Measurements from ENCODE around the gene TTBK1. TPM values are rescaled to one million over a fixed set of nuclear protein-coding genes. Genes with fewer than 3 reads are reported as not detected.
"Not testable (repeated sequence)": the region's sequence is repeated elsewhere in the genome, so short reads cannot be mapped to it uniquely, and the experiment has no call there.

TTBK1 gene
- total RNA-seq, 1 experiment from 2014 or later, result under 0.01 TPM

- no peak for DNase-seq (ENCODE audit: low read depth)
These were observed 44.7 kb downstream of the TTBK1 start for GRCh38 chr6:43287717-43288679.

DNA sequence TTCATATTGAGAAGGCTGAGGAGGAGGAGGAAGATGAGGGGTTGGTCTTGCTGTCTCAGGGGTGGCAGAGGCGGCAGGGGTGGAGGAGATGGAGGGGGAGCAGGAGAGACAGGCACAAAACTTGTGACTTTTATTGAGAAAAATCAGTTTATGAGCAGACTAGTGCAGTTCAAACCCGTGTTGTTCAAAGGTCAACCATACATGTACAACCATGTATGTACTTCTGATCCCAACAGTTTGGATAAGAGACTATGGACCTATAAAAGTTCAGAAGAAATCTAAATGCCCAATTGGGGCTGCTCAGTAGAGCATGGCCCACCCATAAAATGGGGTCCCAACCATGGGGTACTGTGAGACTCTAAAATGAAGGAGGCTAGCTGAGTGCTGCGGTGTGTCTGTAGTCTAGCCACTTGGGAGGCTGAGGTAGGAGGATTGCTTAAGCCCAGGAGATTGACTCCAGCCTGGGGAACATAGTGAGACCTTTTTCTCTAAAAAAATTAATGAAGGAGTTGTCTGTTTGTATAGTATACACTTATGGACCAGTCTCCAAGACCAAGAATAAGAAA is 47.1 kb downstream of the TTBK1 start:
- no peak for DNase-seq (ENCODE audit: low read depth)

- peak; percentile 22 for DNase-seq (ENCODE audit: low read depth)
These were observed 47.6 kb downstream of the TTBK1 start for GRCh38 chr6:43290905-43291355.

- DNase-seq (ENCODE audit: low read depth), result no peak
These were observed 48.4 kb downstream of the TTBK1 start for GRCh38 chr6:43291708-43292107.

GRCh38 chr6:43292341-43292740 is 49.1 kb downstream of the TTBK1 start:
- no peak for DNase-seq (ENCODE audit: low read depth)

DNA sequence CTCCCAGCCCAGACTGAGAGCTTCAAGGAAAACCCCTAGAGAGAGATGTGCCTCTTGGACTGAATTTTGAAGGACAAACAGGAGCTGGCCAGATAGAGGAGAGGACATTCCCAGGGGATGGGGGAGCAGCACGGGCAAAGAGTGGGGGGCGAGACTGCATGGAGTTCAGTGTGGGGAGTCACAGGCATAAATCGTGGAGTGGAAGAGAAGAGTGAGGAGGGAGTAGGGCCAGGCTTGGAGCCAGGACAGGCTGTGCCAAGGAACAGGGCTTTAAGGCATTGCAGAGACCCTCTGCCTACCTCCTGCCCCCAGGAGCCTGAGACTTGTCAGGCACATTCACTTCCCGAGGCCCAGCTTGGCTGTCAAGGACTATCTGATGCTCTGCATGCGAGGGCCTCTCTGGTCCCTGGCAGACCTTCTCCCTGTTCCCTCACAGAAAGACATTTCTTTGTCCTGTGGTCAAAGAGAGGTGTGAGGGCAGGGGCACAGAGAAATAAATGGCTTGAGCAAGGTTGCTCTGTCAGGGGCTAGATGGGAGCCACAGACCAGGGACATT is 49.6 kb downstream of the TTBK1 start:
- no peak for DNase-seq (ENCODE audit: low read depth)

DNA sequence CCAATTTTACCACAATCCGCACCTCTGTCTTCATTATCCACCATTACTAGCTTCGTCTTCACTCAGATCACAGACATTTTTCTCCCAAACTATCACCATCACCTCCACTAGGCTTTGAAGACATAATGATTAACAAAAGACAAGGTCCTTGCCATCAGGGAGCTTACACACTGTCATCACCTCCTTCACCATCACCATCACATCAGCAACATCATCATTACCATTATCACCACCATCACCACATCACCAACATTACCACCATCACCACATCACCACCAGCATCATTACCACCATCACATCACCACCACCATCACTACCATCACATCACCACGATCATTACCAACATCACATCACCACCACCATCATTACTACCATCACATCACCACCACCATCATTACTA is 50.4 kb downstream of the TTBK1 start:
- DNase-seq (ENCODE audit: low read depth), result no peak

DNA sequence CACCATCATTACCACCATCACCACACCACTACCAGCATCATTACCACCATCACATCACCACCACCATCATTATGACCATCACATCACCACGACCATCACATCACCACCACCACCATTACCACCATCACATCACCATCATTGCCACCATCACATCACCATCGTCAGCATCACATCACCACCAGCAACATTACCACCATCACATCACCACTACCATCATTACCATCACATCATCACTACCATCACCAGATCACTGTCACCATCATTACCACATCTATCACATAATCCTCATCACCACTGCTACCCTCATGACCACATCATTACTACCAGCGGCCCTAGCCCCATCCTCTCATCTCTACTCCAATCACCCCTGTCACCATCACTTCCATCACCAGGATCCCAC is 51.3 kb downstream of the TTBK1 start:
- DNase-seq (ENCODE audit: low read depth), result no peak

- DNase-seq (ENCODE audit: low read depth), result no peak
These were observed 52.2 kb downstream of the TTBK1 start for GRCh38 chr6:43295456-43295855.

- no peak for DNase-seq (ENCODE audit: low read depth)
These were observed 53.7 kb downstream of the TTBK1 start for GRCh38 chr6:43296780-43297497.

DNA sequence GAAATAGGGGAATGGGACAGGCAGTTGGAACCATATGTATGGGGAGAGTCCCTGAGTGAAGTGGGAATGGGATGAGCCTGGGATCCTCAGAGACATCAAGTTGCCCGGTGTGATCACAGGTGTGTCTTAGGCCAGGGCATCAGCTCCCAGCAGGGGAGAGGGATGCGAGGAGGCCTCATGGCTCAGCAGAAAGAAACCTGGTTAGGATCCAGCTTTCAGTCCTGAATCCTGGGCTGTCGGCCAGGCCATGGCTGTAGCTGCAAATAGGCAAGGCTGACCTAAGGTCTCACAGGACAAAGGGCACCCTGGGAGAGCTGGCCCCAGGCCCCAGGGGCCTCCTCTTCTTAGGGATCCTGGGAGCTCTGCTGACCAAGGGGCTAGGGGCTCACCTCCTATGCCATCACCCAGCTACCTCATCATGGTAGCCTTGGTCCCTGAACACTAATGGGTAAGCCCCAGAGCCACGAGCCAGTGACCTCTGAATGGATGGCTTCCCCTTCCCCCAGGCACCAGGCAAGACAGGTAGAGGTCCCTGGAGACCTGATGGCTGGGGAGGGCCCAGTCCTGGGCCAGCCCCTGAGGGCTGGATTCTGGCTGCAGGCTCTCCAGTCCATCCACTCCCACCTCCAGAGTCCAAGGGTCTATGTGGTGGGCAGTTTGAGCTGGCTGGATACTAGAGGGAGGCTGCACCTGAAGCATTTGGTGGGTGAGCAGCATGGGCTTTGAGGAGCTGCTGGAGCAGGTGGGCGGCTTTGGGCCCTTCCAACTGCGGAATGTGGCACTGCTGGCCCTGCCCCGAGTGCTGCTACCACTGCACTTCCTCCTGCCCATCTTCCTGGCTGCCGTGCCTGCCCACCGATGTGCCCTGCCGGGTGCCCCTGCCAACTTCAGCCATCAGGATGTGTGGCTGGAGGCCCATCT is 54.6 kb downstream of the TTBK1 start, which contains the start of gene SLC22A7:
Gene SLC22A7, plus strand, starts transcription at position 617 of the 921 bp plus-strand sequence. Its CDS starts 99 bp downstream, at position 716.
- no peak for DNase-seq (ENCODE audit: low read depth)

- no peak for DNase-seq (ENCODE audit: low read depth)
These were observed 55.5 kb downstream of the TTBK1 start for GRCh38 chr6:43298565-43299337.

DNA sequence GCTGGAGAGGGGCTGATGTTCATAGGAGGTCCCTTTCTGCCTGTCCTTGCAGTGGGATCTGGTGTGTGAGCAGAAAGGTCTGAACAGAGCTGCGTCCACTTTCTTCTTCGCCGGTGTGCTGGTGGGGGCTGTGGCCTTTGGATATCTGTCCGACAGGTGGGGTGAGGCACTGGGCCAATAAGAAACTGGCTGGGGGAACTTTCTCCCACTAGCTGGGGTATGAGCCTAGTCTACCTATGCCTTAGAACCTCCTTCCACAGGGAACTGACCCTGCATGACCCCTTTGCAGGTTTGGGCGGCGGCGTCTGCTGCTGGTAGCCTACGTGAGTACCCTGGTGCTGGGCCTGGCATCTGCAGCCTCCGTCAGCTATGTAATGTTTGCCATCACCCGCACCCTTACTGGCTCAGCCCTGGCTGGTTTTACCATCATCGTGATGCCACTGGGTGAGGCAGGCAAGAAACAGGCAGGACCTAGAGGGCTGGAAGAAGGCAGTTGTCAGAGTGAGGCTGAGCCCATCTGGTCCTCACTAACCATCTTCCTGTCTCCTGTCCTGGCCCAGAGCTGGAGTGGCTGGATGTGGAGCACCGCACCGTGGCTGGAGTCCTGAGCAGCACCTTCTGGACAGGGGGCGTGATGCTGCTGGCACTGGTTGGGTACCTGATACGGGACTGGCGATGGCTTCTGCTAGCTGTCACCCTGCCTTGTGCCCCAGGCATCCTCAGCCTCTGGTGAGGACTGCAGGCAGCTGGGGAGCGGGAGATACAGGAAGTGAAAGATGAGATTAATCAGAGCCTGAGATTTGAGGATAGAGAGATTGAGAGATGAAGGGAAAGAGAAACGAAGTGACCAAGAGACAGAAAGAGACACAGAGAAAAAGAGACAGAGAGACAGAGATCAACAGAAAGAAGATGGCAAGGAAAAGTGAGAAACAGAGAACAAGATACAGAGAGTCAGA is 56.3 kb downstream of the TTBK1 start:
- DNase-seq (ENCODE audit: low read depth), result no peak

GRCh38 chr6:43301081-43301870 is 58.0 kb downstream of the TTBK1 start:
- DNase-seq (ENCODE audit: low read depth), result no peak

DNA sequence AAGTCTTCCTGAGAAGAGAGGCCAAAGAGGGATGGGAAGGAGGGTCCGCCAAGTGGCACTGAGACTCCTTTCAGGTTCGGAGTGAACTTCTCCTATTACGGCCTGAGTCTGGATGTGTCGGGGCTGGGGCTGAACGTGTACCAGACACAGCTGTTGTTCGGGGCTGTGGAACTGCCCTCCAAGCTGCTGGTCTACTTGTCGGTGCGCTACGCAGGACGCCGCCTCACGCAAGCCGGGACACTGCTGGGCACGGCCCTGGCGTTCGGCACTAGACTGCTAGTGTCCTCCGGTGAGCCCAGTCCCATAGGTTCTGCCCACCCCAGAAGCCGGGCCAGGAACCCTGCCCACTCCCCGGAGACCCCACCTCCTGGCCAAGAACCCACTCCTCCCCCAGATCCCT is 58.8 kb downstream of the TTBK1 start:
- DNase-seq (ENCODE audit: low read depth), result no peak

- DNase-seq (ENCODE audit: low read depth), result not testable (repeated sequence)
These were observed 59.7 kb downstream of the TTBK1 start for GRCh38 chr6:43303006-43303405.

GRCh38 chr6:43303751-43304331 is 60.6 kb downstream of the TTBK1 start:
- no peak for DNase-seq (ENCODE audit: low read depth)

DNA sequence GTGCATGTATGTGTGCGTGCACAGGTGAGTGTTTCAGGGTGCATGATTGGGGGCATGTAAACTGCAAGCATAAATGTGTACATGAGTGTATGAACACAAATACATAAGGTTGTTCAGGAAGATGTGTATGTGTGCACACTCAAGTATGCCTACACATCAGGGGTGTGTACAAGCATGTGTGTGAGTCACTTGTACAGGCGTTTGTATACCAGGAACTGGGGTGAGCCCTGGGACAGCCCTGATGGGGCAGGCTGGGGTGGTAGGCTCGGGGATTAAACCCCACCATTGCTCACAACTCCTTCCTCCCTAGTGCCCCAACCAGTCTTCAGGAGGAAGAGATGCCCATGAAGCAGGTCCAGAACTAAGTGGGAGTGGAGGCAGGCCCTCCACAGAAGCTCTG is 61.1 kb downstream of the TTBK1 start:
- DNase-seq (ENCODE audit: low read depth), result no peak
